Measurements from ENCODE around the gene HEATR9.
A peak's percentile ranks its signal among the peaks of the same experiment; 100 is the strongest.
"Not testable (repeated sequence)": the region's sequence is repeated elsewhere in the genome, so short reads cannot be mapped to it uniquely, and the experiment has no call there.

HEATR9 gene, protein sequence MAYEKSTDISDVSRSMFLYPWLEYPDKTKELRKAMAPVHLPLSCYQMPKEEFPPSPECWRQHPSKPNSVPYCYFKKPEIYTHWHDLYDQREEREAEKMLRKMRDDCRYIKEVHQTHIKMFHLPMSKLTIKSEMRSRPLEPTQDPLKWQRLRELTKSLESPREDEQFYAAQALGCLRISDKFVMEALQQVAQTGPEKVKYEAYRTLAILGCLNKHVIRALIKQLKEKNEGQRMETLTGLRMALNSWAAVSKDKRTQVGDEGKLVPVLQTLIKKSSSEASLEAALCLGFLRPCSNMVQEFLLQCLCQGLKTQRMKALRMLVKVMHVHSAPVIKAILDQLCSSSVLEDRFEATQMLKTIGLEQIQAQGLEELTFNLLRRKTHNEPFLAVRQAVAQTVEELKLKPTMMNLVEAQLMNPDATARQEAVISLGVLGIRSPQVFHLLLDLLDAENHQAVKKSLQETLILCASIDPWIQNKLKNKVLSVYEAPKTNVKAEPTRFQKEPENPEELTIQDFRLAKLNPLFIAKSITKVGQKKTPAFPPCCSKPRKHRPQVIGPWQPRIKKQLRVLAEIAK

DNA sequence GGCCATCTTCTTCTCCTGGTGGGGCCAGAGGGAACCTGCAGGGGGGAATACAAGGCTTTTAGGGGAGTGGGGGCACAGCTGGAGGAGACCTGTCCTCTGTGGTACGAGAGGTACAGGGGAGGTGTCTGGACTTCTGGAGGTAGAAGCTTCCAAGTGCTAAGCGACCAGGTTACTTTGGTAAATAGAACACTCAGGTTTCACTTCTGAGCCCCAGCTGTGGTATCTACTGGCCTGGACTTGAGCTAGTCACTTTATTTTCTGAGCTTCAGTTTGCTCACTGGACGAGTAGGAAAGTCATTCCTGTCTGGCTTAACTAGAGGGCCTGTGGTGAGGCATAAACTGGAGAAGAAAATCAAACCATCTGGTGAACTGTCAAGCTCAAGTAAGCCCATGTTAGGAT is at the start of gene HEATR9:
HEATR9 (minus strand) TSS at position 155 of the 400 bp plus-strand sequence; CDS start at position 6, 149 bp downstream.
- DNase-seq (ENCODE audit: low read depth in 2 of 2): no peak

DNA sequence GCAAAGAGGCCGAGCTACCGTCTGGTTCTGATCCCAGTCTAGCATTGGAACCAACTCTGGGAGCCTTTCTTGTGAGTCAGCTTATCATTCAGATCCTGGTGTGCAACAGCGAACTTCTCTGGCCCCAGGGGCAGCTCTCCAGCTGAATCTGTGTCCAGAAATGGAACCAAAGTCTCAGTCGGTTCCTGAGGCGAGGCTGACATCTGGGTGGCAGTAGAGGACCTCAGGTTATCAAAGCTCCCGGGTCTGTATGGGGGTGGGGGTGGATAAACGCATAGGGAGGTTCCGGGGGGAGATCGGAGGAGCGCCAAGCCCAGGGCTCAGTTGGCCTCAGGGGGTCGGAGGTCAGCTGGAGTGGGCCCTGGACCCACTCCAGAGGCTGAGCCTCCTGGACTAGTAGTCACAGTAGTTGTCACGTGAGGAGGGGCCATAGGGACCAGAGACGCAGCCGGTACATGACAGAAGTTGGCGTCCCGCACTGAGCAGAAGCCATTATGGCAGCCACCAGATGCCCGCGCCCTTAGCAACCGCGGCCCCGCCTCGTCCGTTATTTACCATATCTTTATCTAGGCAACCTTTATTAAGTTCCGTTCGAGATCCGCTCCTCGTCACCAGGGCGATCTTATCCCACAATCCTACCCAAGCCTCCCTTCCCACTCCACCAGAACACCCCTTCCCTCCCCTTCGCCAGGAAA is 49.0 kb upstream of the HEATR9 start:
- DNase-seq (ENCODE audit: low read depth in 2 of 2): no peak

DNA sequence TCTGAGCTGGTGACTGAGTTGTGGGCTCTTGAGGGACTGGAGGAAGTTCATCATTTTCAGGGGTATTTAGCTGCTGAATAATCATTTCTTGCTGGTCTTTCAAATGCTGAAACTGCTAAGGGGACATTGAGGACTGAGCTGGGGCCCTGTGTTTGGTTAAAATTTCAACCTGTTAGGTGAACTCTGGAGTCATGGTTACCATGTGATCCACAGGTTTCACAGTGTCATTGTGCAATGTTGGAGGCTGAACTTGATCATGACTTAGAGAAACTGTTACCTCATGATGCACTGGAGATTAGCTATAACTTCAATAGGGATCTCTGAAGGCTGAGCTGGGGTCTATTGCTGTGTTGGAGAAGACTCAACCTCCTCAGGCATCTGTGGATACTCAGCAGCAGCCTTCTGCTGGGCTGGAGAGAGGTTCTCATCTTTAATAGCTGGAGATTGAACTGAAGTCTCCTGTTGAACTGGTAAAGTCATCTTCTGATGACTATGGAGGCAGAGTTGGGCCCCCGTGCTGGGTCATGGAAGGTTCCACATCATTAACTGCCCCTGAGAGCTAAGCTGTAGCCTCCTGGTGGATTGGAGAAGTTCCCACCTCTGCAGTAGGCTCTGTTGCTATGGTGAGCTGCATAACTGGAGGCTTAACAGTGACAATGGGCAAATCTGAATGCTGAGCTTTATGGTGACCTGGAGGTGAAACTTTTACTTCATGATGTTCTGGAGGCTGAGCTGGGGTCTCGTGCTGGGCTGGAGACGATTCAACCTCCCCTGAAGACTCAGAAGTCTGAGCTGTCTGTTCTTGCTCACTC is 46.7 kb upstream of the HEATR9 start:
- DNase-seq (ENCODE audit: low read depth in 2 of 2): no peak

DNA sequence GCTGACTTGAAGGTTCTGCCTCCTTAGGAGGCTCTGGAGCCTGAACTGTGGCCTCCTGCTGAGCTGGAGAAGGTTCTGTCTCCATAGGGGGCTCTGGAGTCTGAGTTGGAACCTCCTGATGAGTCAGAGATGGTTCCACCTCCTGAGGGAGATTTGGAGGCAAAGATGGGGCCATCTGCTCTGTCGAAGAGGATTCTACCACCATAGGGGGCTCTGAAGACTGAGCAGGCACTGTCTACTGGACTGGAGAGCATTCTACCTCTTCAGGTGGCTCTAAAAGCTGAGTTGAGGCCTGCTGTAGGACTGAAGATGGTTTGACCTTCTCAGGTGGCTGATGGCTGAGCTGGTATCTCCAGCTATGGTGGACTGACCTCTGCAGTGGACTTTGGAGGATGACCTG is 45.7 kb upstream of the HEATR9 start:
- no peak for DNase-seq (ENCODE audit: low read depth in 2 of 2)

DNA sequence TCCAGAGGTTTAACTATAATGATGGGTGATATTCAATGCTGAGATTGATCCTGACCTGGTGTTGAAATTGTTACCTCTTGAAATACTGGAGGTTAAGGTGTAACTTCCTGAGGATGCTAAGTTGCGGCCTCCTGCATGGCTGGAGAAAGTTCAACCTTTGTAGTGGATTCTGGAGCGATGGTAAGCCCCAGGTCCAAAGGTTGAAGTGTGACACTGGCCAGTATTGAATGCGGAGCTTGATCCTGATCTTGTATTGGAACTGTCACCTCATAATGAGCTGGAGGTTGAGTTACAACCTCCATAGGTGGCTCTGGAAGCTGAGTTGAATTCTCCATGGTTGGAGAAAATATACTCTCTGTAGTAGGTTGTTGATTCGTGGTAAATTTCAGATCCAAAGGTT is 44.9 kb upstream of the HEATR9 start:
- DNase-seq (ENCODE audit: low read depth in 2 of 2): no peak

DNA sequence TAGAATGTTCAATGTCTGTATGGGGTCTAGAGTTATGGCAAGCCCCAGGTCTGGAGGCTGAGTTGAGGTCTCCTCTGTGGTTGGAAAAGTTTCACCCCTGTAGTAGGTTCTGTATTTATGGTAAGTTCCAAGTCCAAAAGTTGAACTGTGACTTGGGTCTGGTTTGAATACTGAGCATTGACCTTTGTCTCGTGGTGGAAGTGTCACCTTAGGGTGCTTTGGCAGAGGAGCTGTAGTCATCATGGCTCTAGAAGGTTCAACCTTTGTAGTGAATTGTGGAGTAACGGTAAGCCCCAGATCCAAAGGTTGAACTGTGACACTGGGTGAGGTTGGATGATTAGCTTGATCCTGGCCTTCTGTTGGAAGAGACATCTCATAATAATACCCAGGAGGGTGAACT is 44.3 kb upstream of the HEATR9 start:
- no peak for DNase-seq (ENCODE audit: low read depth in 2 of 2)

DNA sequence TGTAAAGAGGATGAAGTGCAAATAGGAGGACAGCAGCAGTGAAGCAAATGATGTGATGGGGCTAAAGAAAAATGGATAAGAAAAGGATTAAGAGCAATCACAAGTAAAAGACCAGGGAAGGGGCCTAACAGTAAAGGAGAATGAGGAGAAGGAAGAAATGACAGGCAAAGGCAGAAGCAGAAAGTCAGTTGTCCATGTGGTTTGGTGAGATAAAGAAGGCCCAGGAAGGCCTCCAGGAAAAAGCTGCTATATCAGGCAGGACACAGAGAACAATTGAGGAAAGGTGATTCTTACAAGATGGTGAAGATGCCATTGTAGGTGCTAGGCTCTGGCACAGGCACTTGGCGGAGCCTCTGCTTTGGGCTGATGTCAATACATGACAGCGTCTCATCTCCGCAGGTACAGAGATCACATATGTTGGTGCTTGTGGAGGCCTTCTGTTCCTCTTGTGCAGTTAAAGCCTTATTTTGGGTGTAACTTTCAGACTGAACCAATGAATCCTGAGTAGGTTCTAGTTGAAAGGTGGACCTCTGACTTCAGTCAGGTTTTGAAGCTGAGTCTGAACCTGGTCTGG is 43.7 kb upstream of the HEATR9 start:
- no peak for DNase-seq (ENCODE audit: low read depth in 2 of 2)

DNA sequence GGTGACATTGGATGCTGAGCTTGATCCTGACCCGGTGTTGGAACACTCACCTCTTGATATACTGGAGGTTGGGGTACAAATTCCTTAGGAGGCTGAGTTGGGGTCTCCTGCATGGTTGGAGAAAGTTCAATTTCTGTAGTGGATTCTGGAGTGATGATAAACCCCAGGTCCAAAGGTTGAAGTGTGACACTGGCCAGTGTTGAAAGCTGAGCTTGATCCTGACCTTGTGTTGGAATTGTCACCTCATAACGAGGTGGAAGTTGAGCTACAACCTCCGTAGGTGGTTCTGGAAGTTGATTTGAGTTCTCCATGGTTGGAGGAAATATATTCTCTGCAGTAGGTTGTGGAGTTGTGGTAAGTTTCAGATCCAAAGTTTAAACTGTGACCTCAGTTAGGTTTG is 40.7 kb upstream of the HEATR9 start:
- DNase-seq (ENCODE audit: low read depth in 2 of 2): no peak

DNA sequence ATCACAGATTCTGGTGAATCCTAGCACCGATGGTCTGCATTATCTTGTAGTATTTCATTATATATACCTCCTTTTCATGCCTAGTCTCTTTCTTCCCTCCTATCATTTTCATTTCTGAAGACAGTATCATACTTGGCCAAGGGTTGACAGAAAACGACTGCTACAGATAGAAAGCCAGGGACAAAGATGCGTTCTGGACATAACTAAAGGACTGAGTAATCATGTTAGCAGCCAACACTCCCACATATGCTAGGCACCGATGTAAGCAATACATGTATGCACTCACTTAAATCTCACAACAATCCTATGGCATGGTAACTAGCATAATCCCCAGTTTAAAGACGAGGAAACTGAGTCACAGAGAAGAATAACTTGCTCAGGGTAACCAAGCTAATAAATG is 39.0 kb upstream of the HEATR9 start:
- no peak for DNase-seq (ENCODE audit: low read depth in 2 of 2)

DNA sequence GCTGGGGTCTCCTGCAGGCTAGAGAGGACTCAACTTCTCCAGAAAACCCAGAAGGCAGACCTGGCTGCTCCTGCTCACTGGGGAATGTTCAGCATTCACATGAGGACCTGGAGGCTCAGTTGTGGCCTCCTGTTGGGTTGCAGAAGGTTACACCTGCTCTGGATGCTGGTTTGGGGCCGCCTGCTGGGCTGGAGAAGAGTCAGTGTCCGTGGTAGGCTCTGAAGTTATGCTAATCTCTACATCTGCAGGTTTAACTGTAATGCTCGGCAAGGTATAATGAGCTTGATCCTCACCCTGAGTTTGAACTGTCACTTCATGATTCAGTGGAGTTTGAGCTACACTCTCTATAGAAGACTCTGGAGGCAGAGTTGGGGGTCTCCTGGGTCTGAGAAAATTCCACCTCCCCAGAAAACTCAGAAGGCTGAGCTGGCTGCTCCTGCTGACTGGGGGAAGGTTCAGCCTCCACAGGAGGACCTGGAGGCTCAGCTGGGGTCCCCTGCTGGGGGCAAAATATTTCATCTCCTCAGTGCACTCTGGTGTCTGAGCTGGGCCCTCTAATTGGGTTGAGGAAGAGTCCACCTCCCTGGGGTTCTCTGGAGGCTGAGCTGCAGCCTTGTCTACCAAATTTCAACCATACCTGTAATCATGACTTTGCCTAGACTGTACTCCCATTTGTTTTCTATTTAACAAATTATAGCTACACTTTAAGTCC is 38.4 kb upstream of the HEATR9 start:
- DNase-seq (ENCODE audit: low read depth in 2 of 2): no peak

DNA sequence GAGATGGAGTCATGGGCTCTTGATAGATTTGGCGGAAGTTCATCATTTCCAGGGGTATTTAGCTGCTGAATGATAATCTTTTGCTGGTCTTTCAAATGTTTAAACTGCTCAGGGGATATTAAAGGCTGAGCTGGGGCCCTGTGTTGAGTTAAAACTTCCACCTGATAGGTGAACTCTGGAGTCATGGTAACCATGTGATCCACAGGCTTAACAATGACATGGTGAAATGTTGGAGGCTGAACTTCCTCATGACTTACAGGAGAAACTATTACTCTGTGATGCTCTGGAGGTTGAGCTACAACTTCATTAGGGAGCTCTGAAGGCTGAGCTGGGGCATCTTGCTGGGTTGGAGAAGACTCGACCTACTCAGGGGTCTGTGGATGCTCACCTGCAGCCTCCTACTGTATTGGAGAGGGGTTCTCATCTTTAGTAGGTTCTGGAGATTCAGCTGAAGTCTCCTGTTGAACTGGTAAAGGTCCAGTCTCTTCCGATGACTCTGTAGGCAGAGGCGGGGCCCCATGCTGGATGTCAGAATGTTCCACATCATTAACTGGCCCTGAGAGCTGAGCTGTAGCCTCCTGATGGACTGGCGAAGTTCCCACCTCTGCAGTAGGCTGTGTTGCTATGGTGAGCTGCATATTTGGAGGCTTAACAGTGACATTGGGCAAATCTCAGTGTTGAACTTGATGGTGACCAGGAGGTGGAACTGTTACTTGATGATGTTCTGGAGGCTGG is 37.7 kb upstream of the HEATR9 start:
- no peak for DNase-seq (ENCODE audit: low read depth in 2 of 2)

DNA sequence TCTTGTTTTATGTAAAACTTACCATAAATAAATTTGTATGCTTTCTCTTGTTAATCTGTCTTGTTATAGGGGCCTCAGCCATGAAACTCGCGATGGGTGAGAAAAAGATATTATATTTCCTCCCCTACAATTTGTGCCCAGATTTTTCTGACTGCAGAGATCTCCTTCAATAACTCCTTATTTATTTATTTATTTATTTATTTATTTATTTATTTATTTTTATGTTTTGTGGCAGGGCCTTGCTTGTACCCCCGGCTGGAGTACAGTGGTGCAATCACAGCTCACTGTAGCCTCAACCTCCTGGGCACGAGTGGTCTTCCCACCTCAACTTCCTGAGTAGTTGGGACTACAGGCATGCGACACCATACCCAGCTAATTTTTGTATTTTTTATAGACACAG is 34.8 kb upstream of the HEATR9 start:
- DNase-seq (ENCODE audit: low read depth in 2 of 2): no peak

DNA sequence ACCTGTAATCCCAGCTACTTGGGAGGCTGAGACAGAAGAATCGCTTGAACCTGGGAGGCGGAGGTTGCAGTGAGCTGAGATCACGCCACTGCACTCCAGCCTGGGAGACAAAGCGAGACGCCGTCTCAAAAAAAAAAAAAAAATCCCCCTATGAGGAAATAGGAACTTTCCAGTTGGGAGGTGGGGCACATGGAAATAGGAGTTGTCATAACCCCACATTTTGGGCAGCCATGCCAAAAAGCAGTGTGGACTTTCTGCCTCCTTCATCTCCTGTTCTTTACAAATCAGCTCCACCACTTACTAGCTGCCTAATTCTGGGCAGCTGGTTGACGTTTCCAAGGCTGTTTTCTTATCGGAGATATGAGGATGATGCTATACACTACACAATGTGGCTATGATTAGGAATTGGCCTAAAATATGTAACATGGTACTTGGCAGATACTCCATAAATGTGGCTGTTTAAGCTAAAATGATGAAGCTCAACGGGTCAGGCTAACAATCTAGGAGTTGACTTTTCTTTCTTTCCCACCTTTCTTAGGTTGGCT is 33.0 kb upstream of the HEATR9 start:
- no peak for DNase-seq (ENCODE audit: low read depth in 2 of 2)

DNA sequence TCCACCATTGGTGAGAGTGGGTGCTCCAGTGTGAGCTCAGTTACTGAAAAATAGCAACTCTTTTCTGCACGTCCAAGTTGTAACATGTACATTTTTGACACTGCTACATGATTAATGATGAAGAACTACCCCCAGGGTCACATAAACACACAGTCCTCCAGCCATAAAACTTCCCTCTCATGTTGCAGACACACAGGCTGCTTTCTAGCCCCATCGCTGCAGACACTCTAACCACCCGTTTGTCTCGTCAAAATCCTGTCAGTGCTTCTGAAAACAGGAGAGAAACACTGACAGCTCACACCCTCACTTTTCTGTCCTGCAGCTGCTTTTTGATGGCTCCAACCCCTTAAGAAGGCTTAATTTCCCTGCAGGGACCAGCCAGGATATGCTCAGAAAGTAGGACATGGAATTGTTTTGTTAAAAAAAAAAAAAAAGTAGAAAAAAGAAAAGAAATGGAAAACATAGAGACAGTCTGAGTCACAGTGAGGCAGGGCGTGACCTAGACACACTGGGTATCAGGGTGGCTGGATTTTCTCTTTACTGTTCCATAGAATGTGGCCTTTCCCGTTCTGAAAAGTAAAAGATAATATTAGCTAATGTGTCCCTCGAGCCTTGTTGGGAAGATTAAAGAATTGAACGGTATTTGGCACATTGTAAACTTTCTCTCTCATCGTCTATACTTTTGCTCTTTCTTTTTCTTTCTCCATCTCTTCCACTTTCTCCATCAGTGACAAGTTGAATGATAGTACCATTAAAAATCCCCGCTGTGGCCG is 32.2 kb upstream of the HEATR9 start:
- no peak for DNase-seq (ENCODE audit: low read depth in 2 of 2)

DNA sequence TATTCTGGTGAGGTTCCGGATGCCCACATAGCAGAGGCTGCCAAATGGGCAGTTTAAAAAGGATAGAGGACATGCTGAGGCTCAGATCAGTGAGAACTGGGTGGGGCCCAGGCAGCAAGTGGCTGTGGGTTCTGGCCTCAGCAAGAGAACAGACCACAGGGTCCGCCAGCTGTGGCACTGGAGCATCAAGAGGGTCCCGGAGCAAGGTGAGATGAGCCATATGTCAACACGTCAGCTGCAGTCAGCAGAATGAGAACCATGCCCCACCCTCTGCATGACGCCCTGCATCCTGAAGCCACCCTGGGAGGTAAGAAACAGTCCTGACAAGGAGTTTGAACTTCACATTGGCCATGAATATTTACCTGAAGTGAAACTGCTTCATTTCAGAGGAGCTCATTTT is 31.6 kb upstream of the HEATR9 start:
- no peak for DNase-seq (ENCODE audit: low read depth in 2 of 2)

DNA sequence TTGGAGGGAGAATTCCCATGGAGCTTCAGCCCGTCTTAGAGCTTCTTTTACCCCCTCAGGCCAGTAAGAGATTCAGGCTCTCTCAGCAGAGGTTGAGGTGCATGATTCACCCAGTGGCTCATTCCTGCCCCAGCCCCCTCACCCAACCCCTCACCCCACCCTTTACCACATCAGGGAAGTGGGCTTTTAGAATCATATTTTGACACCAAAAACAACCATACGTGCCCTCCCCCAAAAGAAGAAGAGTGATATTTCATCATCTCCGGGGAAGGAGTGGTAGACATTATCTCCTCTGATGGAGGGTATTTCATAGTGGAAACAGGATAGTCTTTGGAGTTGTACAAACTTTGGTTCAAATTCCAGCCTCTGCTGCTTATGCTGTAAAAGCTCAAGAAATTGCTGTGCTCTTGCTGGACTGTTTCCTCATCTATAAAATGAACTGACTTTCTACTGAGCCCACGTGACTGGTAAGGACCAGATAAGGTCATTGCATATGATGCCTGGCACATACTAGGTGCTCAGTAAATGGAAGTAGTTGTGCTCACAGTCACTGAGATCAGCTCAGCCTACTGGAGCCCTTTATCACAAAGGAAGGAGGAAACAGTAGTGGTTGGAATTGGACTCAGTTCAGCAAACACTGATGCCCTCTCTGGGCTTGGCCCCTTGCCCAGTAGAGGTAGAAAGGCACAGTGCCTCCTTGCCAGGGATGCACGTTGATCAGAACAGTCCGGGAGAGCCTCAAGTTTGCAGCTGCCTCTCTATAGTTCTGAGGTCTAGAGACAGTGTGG is 29.8 kb upstream of the HEATR9 start:
- DNase-seq (ENCODE audit: low read depth in 2 of 2): peak in 1 of 2 donors; percentile 48

DNA sequence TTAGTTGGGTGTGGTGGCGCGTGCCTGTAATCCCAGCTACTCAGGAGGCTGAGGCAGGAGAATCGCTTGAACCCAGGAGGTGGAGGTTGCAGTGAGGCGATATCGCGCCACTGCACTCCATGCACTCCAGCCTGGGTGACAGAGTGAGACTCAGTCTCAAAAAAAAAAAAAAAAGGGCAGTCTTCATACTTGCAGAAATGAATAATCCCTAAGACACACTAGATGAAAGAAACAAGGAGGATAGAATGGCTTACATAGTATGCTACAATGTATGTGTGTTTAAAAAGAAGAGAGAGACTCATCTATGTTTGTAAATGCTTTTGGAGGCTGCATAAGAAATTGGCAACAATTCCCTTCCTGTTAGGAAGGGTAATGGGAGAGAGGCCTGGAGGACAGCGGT is 29.1 kb upstream of the HEATR9 start:
- not testable (repeated sequence) for DNase-seq (ENCODE audit: low read depth in 2 of 2)

Measured in activated CD8-positive, alpha-beta memory T cell treated with anti-CD3 and anti-CD28 coated beads for 4 hours (primary cell).